OCI-LY3 (cell line): ENCODE results near the gene C6orf118.

Experiments used
- CTCF ChIP-seq: fragments of 200-600, 300-600 bp; sonication (generic); IDR thresholded peaks from 2 replicates; pipeline ENCODE4 v1.5.1; 2014; ENCODE audit warnings: antibody characterized with exemption, low read length, low read depth
- EZH2phosphoT487 ChIP-seq: fragments of 200-600 bp; shearing (Covaris generic); IDR thresholded peaks from 2 replicates; pipeline ENCODE4 v1.6.1; 2018; ENCODE audit warnings: antibody characterized with exemption, mixed run types, low read depth

GRCh38 chr6:165245701-165246100, 63.7 kb downstream of the C6orf118 start:
- TF ChIP-seq CTCF (no peak), EZH2phosphoT487 (no peak)
